ENCODE results near the gene PI16.

Gene PI16

GRCh38 chr6:36961441-36962435 is 7.2 kb downstream of the PI16 start:
- TF ChIP-seq POLR2AphosphoS5 (IDR thresholded peaks at IDR 0.05; ENCODE audit: low read depth, low read length) (no peak), REST (IDR thresholded peaks at IDR 0.05; ENCODE audit: insufficient read depth in 1 of 2, low read depth in 2 of 2, low read length in 2 of 2) (no peak), SIN3A (IDR thresholded peaks at IDR 0.05; ENCODE audit: borderline replicate concordance, insufficient read depth, low read length) (no peak), TAF1 (IDR thresholded peaks at IDR 0.05; ENCODE audit: borderline replicate concordance, insufficient read depth, low read length) (no peak), FOXP2 (optimal IDR thresholded peaks at IDR 0.05; ENCODE audit: borderline replicate concordance, extremely low read depth, extremely low read length, insufficient read depth) (no peak)

GRCh38 chr6:36962874-36963273 is 8.3 kb downstream of the PI16 start:
- no peak for TF ChIP-seq REST (IDR thresholded peaks at IDR 0.05; ENCODE audit: insufficient read depth in 1 of 2, low read depth in 2 of 2, low read length in 2 of 2)
- no peak for TF ChIP-seq SIN3A (IDR thresholded peaks at IDR 0.05; ENCODE audit: borderline replicate concordance, insufficient read depth, low read length)
- TF ChIP-seq POLR2AphosphoS5 (IDR thresholded peaks at IDR 0.05; ENCODE audit: low read depth, low read length) = no peak
- no peak for TF ChIP-seq FOXP2 (optimal IDR thresholded peaks at IDR 0.05; ENCODE audit: borderline replicate concordance, extremely low read depth, extremely low read length, insufficient read depth)
- no peak for TF ChIP-seq TAF1 (IDR thresholded peaks at IDR 0.05; ENCODE audit: borderline replicate concordance, insufficient read depth, low read length)

DNA sequence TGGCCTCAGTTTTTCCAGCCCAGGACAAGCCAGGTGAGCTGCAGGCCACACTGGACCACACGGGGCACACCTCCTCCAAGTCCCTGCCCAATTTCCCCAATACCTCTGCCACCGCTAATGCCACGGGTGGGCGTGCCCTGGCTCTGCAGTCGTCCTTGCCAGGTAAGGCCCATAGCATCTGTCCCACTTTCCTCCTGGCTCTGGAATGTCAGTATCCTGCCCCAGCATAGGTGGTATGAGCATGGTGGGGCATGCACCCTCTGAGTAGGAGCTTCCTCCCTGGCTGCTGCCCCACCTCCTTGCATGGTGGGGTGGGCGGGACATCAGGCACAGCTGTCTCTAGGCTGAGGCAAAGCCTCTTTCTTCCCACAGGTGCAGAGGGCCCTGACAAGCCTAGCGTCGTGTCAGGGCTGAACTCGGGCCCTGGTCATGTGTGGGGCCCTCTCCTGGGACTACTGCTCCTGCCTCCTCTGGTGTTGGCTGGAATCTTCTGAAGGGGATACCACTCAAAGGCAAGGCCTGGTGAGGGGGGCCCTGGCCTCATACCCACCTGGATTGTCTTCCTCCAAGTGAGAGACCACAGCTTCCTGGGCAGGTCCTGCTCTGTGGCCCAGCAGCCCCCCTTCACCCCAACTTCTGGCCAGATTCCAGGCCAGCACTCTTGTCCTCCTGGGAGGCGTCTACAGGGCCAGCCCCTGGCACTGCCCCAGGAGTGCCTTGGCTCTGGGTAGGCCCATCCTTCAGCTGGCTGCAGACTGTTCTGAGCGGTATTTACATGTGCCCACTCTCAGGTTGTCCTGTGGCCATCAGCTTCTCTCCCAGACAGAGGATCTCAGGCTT is 9.1 kb downstream of the PI16 start:
- no peak for TF ChIP-seq POLR2AphosphoS5 (IDR thresholded peaks at IDR 0.05; ENCODE audit: low read depth, low read length)
- TF ChIP-seq REST (IDR thresholded peaks at IDR 0.05; ENCODE audit: insufficient read depth in 1 of 2, low read depth in 2 of 2, low read length in 2 of 2) = no peak
- TF ChIP-seq FOXP2 (optimal IDR thresholded peaks at IDR 0.05; ENCODE audit: borderline replicate concordance, extremely low read depth, extremely low read length, insufficient read depth) = no peak
- no peak for TF ChIP-seq TAF1 (IDR thresholded peaks at IDR 0.05; ENCODE audit: borderline replicate concordance, insufficient read depth, low read length)
- TF ChIP-seq SIN3A (IDR thresholded peaks at IDR 0.05; ENCODE audit: borderline replicate concordance, insufficient read depth, low read length) = no peak

DNA sequence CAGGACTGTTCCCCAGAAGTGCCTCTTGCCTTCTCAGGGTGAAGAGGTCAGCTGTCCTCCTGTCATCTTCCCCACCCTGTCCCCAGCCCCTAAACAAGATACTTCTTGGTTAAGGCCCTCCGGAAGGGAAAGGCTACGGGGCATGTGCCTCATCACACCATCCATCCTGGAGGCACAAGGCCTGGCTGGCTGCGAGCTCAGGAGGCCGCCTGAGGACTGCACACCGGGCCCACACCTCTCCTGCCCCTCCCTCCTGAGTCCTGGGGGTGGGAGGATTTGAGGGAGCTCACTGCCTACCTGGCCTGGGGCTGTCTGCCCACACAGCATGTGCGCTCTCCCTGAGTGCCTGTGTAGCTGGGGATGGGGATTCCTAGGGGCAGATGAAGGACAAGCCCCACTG is 9.8 kb downstream of the PI16 start:
- TF ChIP-seq POLR2AphosphoS5 (IDR thresholded peaks at IDR 0.05; ENCODE audit: low read depth, low read length) (no peak), REST (IDR thresholded peaks at IDR 0.05; ENCODE audit: insufficient read depth in 1 of 2, low read depth in 2 of 2, low read length in 2 of 2) (no peak), FOXP2 (optimal IDR thresholded peaks at IDR 0.05; ENCODE audit: borderline replicate concordance, extremely low read depth, extremely low read length, insufficient read depth) (no peak), TAF1 (IDR thresholded peaks at IDR 0.05; ENCODE audit: borderline replicate concordance, insufficient read depth, low read length) (no peak), SIN3A (IDR thresholded peaks at IDR 0.05; ENCODE audit: borderline replicate concordance, insufficient read depth, low read length) (no peak)
